Measurements from ENCODE around the gene E4F1. TPM values are rescaled to one million over a fixed set of nuclear protein-coding genes. Genes with fewer than 3 reads are reported as not detected.
A peak's percentile ranks its signal among the peaks of the same experiment; 100 is the strongest.

The E4F1 gene
- total and polyA plus RNA-seq, 9 of the 15 experiments (the other 6 are each of a cell fraction or from before 2014, with no cell fraction given) = 0.48 to 94.9 (median 20.4) TPM

GRCh38 chr16:2284001-2284770 is 60.8 kb downstream of the E4F1 start:
- ChIA-PET CTCF (ENCODE audit: low intra/inter-chr PET ratio) (no interaction called here), POLR2A (interaction anchor here (0.6 to 1.2 kb wide), 2 partner anchors 9 to 13 kb away, joined by 3 read pairs; no protein-coding TSS in a partner anchor)
- H3K9me1 ChIP-seq (ENCODE audit: control insufficient read depth, insufficient read depth, low read length) = no peaks in the 10 kb centered on the region
- H3K4me1 ChIP-seq (replicated peaks in 1 of 2; ENCODE audit: control insufficient read depth in 2 of 2, insufficient read depth in 2 of 2, low read length in 2 of 2) = peaks cover 0 to 8% of the 10 kb centered on the region in 2 experiments; a peak in 1 of 5 replicates
- no peaks in the 10 kb centered on the region for H3K27me3 ChIP-seq (ENCODE audit: control insufficient read depth in 2 of 2, insufficient read depth in 2 of 2, low read length in 2 of 2)
- H4K20me1 ChIP-seq (replicated peaks; ENCODE audit: control insufficient read depth, insufficient read depth, low read length) = no peaks in the 10 kb centered on the region
- BruUV-seq (replicated peaks) = no TSS peak
- ATAC-seq (no peak), DNase-seq (ENCODE audit: extremely low read depth in 1 of 4, low spot score in 3 of 4) (no peak), FAIRE-seq (no peak)
- peaks cover 56% of the 10 kb centered on the region; the same call in 2 of the 3 replicates for H3K36me3 ChIP-seq (ENCODE audit: control insufficient read depth, insufficient read depth, low read length)
- no peaks in the 10 kb centered on the region for H3K79me2 ChIP-seq (ENCODE audit: control insufficient read depth, insufficient read depth, low read length)
- 86% methylated on average over 31 of the region's 37 CpGs for whole genome bisulfite sequencing (ENCODE audit: insufficient coverage, low coverage, missing lambda C conversion rate)
- no peak for TF ChIP-seq CC2D1A (IDR thresholded peaks at IDR 0.05)
- TF ChIP-seq POLR2G (IDR thresholded peaks at IDR 0.05; ENCODE audit: low read depth, low read length) = peak; percentile 4; the same call in 1 of the 2 replicates
- TF ChIP-seq SRF (CRISPR knock-in tag; IDR thresholded peaks at IDR 0.05) = no peak
- TF ChIP-seq ZNF354B (CRISPR knock-in tag; IDR thresholded peaks at IDR 0.05) = no peak
- TF ChIP-seq ZNF655 (CRISPR knock-in tag; IDR thresholded peaks at IDR 0.05) = no peak
- no peak for TF ChIP-seq ZNF347 (CRISPR knock-in tag; IDR thresholded peaks at IDR 0.05; ENCODE audit: low read depth)
- intact Hi-C loops (cut with micrococcal nuclease) (no loop called here), in situ Hi-C loops (cut with MboI) (no loop called here)
- H3K4me3 ChIP-seq = no peak overlapping the region
- no peak overlapping the region; a peak in 1 of 4 replicates for H3K9ac ChIP-seq (ENCODE audit: insufficient read depth in 1 of 2, low read depth in 2 of 2, low read length in 2 of 2)
- no peak overlapping the region for H3K27ac ChIP-seq (ENCODE audit: extremely low read depth, low read depth, low read length)
- no peaks in the 10 kb centered on the region for H3K9me3 ChIP-seq (replicated peaks; ENCODE audit: control insufficient read depth, insufficient read depth, low read depth, low read length)
- no peak overlapping the region for H3K4me2 ChIP-seq (ENCODE audit: insufficient read depth, low read length)
- no peak overlapping the region for H2AFZ ChIP-seq (ENCODE audit: low read depth, low read length)

Data from K562 (cell line).